ENCODE data around the gene SDCBP2.

DNA sequence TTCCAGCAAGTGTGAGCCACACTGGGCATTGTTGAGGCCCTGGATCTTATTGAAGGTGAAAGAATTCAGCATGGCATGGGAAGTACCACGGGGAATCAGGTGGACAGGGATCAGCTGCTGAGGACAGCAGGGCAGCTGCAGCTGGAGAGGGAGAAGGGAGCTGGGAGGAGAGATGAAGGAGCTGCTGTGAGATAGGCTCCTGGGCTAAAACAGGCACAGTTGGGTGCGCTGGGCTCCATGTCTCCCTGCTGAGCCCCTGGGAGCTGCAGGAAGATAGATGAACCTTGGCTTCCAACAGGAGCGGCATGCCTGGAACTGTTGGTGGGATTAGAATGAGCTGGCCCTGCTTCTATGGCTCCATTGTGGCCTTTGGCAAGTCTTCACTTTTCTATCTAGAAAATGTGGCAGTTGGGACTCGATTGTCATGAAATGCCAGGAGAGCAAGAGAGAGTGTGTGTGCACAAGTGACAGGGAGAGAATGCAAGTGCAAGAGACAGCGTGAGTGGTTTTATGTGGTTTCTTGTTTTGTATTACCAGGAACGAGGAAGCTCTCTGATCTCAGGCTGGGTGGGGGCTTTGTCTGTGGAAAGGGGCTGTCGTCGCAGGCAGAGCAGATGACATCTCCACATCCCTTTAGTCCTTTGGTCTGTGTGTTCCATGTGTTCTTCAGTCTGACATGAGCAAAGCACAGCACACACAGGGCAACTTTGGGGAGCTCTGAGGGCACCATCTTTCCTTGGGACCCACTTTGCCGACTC is 42.5 kb downstream of the SDCBP2 start:
- no peak for TF ChIP-seq CTCF (IDR thresholded peaks at IDR 0.05)
- TF ChIP-seq POLR2A (IDR thresholded peaks at IDR 0.05), result no peak

Measured in Peyer's patch (tissue), 4 donors.